ENCODE measurements around the gene AHSG. TPM values are rescaled to one million over a fixed set of nuclear protein-coding genes. Genes with fewer than 3 reads are reported as not detected.

AHSG gene
- total and polyA plus RNA-seq, 7 donors = 0.04 TPM; not detected in 6

DNA sequence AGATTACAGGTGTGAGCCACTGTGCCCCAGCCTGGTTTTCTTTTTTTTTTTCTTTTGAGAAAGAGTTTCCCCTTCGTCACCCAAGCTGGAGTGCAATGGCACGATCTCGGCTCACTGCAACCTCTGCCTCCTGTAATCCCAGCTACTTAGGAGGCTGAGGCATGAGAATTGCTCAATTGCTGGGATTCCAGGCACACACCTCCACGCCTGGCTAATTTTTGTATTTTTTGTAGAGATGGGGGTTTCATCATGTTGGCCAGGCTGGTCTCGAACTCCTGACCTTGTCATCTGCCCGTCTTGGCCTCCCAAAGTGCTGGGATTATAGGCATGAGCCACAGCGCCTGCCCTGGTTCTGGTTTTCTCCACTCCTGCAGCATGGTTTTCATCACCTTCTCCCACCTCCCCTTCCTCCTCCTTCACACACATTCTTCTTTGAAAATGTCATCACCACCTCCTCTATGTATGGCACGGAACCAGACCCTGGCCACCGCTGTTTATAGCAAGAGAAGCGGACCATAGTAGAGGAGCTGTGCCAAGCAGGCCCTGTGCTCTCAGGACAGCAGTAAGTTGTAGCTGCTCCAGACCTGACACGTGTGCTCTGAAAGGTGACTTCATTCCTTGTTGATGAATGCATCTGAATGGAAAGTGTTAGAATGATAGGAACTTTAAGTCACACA is 14.6 kb upstream of the AHSG start:
- no peaks in the 10 kb centered on the region for H3K36me3 ChIP-seq
- 90 to 92% methylated on average over 11 of the region's 11 CpGs for WGBS, 2 donors
- DNase-seq = no peak
- H3K27me3 ChIP-seq = no peaks in the 10 kb centered on the region
- H3K9me3 ChIP-seq = no peaks in the 10 kb centered on the region
- TF ChIP-seq EP300 (IDR thresholded peaks at IDR 0.05) (no peak), POLR2A (IDR thresholded peaks at IDR 0.05) (no peak), POLR2AphosphoS5 (IDR thresholded peaks at IDR 0.05) (no peak)
- TF ChIP-seq, protein P1, sequence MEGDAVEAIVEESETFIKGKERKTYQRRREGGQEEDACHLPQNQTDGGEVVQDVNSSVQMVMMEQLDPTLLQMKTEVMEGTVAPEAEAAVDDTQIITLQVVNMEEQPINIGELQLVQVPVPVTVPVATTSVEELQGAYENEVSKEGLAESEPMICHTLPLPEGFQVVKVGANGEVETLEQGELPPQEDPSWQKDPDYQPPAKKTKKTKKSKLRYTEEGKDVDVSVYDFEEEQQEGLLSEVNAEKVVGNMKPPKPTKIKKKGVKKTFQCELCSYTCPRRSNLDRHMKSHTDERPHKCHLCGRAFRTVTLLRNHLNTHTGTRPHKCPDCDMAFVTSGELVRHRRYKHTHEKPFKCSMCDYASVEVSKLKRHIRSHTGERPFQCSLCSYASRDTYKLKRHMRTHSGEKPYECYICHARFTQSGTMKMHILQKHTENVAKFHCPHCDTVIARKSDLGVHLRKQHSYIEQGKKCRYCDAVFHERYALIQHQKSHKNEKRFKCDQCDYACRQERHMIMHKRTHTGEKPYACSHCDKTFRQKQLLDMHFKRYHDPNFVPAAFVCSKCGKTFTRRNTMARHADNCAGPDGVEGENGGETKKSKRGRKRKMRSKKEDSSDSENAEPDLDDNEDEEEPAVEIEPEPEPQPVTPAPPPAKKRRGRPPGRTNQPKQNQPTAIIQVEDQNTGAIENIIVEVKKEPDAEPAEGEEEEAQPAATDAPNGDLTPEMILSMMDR (IDR thresholded peaks at IDR 0.05) = no peak
- intact Hi-C loops (cut with DNase I) = no loop called here
- no peak overlapping the region for H3K27ac ChIP-seq
- no peak overlapping the region for H3K4me3 ChIP-seq
- no peaks in the 10 kb centered on the region for H3K4me1 ChIP-seq

DNA sequence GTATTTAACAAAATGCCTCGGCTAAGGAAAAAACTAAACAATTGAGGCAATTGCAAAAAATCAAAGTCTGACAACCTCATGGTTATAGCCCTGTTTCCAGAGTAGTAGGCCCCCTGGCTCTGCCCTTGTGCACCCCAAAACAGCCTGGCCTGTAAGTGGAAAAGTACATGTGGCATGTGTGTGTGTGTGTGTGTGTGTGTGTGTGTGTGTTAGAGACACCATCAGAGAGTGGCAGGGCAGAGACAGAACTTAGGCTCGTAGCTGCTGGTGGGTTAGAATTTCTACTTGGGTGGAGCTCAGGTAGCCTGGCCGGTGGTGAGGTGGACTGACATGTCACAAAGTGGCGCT is 14.1 kb upstream of the AHSG start:
- no peak for DNase-seq
- Histone ChIP-seq H3K4me1 (no peaks in the 10 kb centered on the region), H3K27ac (no peak overlapping the region), H3K36me3 (no peaks in the 10 kb centered on the region), H3K4me3 (no peak overlapping the region), H3K9me3 (no peaks in the 10 kb centered on the region), H3K27me3 (no peaks in the 10 kb centered on the region)
- intact Hi-C loops (cut with DNase I) = no loop called here
- 89 to 93% methylated on average over 4 of the region's 4 CpGs for WGBS, 2 donors
- TF ChIP-seq EP300 (IDR thresholded peaks at IDR 0.05) = no peak
- no peak for TF ChIP-seq POLR2A (IDR thresholded peaks at IDR 0.05)
- no peak for TF ChIP-seq POLR2AphosphoS5 (IDR thresholded peaks at IDR 0.05)
- TF ChIP-seq, protein P1 (IDR thresholded peaks at IDR 0.05) = no peak

DNA sequence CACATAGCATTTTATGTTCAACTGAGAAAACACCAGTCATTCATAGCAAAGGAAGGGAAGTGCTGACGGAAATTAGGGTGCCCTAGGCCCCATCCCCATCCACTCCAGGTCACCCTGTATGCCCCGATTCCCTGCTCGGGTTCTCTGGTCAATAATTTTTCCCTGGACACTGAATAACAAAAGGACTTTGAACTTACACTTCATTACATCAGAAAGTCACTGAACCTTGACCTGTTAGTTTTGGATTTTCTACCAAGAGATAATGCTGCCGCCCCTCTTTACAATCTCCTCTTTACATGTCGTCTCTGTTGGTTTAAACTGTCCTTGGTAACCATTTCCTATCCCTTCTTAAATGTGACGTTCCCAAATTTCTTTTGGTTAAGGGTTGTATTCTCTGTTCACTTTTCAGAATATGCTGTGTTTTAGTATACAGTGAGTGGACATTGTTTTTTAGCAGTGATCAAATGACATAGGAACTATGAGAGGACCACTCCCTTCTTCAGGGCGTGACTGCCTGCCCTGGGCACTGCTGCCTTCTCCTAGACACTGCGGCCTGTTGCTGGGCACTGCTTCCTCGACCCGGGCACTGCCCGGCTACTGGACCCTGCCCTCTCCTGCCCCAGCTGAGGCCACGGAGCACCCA is 13.6 kb upstream of the AHSG start:
- no peak for DNase-seq
- intact Hi-C loops (cut with DNase I) = no loop called here
- H3K27me3 ChIP-seq = no peaks in the 10 kb centered on the region
- H3K4me3 ChIP-seq = no peak overlapping the region
- no peaks in the 10 kb centered on the region for H3K4me1 ChIP-seq
- H3K27ac ChIP-seq = no peak overlapping the region
- no peaks in the 10 kb centered on the region for H3K9me3 ChIP-seq
- 36 to 70% methylated on average over 12 of the region's 12 CpGs for WGBS, 2 donors
- TF ChIP-seq POLR2A (IDR thresholded peaks at IDR 0.05) (no peak), POLR2AphosphoS5 (IDR thresholded peaks at IDR 0.05) (no peak), EP300 (IDR thresholded peaks at IDR 0.05) (no peak)
- TF ChIP-seq, protein P1 (IDR thresholded peaks at IDR 0.05) = no peak
- no peaks in the 10 kb centered on the region for H3K36me3 ChIP-seq

DNA sequence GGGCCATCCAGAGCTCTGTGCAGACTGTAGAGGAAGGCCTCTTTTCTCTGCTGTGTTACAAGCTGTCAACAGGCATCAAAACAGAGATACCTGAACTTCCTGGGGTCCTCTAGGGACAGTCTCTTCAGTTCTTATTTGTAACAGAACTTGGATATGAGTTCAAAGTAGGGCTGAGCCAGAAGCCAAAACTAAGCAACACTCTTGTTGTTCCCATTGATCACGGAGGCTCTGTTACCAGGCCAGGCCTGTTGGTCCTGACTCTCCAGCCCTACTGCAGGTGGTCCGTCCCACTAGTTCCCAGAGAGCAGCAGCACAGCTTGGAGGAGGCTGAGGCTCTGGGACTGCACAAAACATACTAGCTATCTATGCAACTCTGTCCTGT is 13.1 kb upstream of the AHSG start:
- DNase-seq = no peak
- intact Hi-C loops (cut with DNase I) = no loop called here
- Histone ChIP-seq H3K27me3 (no peaks in the 10 kb centered on the region), H3K27ac (no peak overlapping the region), H3K4me3 (no peak overlapping the region), H3K36me3 (no peaks in the 10 kb centered on the region), H3K4me1 (no peaks in the 10 kb centered on the region), H3K9me3 (no peaks in the 10 kb centered on the region)
- 94 to 96% methylated on average over 2 of the region's 2 CpGs for WGBS, 2 donors
- TF ChIP-seq EP300 (IDR thresholded peaks at IDR 0.05) = no peak
- TF ChIP-seq, protein P1 (IDR thresholded peaks at IDR 0.05) = no peak

DNA sequence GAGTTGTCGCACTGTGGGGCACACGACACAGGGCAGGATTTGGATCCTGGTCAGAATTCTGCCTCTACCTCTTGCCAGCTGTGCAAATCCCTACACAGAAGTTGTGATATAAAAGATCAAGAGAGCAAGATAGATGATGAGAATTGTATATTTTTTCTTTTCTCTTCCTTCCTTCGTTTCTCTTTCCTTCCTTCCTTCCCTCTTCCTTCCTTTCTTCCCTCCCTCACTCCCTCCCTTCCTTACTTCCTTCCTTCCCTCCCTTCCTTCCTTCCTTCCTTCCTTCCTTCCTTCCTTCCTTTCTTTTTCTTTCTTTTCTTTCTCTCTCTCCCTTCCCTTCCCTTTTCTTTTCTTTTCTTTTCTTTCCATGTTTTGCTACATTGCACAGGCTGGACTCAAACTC is 12.0 kb upstream of the AHSG start:
- TF ChIP-seq, protein P1 (IDR thresholded peaks at IDR 0.05) = no peak
- no peak for TF ChIP-seq POLR2AphosphoS5 (IDR thresholded peaks at IDR 0.05)
- no peak for TF ChIP-seq EP300 (IDR thresholded peaks at IDR 0.05)
- no peak for TF ChIP-seq POLR2A (IDR thresholded peaks at IDR 0.05)
- WGBS, 2 donors = 78 to 82% methylated on average over 3 of the region's 3 CpGs
- Histone ChIP-seq H3K27ac (no peak overlapping the region), H3K36me3 (no peaks in the 10 kb centered on the region), H3K4me3 (no peak overlapping the region), H3K4me1 (no peaks in the 10 kb centered on the region), H3K27me3 (no peaks in the 10 kb centered on the region), H3K9me3 (no peaks in the 10 kb centered on the region)
- no peak for DNase-seq
- intact Hi-C loops (cut with DNase I) = no loop called here
